ENCODE results near the gene KCNK1.

The KCNK1 gene

DNA sequence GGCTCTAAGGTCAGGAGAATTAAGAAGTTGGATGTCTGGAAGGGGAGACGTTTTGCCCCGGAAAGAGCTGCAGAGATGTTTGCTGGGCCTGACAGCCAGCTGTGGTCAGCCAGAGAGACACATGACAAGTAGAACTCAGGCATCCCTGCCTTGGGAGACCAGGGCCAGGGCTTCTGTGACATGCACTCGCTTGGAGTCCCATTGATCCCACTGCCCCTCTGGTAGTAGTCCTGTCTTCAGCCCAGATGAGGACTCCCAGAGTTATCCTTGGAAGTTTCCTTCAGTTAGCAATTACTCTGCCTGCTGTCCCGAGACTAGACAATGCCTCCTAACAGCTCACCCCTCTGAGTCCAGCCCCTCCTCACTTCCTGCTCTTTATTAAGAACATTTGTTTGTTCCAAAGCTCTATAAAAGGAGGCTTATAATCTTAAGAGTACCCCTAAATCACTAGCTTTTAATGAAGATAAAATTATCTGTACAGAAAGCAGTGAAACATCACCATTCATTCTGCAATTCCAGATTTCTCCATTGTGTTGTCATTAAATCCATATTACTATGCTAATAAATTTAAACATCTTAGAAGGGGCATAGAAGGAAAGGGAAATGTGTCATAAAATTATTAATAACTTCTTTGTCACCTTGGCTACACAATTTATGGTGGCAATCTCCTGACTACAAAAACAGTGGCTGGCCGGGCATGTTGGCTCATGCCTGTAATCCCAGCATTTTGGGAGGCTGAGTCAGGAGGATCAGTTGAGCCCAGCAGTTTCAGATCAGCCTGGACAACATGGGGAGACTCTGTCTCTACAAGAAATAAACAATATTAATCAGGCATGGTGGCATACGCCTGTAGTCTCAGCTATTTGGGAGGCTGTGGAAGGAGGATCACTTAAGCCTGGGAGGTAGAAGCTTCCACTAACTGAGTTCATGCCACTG, 94.2 kb downstream of the KCNK1 start:
- DNase-seq = no peak

DNA sequence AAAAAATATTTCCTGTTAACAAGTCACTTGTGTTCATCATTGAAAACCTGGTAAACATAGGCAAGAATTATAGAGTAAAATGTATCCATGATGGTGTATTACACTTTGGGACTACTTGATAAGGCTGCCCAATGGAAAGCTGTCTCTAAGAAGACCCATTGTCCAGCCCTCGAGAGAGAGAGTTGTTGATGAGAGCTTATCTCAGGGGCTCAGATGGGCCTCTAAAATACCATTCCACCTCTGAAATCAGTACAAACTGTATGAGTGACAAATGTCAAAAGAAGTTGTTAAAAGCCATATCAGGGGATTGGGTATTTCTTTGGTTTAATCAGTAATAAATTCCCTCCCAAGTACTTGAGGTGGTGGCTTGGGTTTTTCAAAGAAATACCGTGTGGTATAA, 96.1 kb downstream of the KCNK1 start:
- no peak for DNase-seq

DNA sequence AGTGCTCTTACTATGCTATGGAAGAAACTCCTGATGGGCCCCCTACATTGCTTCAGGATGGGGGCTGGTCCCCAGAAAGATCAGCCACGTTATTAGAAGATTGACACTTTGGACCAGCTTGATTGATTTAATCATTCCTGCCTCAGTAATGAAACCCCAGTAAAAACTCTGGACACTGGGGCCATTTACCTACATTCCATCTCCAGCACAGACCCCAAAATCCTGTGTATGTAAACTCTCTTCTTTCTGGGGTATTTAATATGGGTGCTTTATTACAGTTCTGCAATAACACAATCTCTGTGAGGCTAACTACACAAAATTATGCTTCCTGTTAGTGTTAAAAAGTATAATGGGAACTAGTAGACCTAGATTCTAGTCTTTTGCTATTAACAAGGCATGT, 96.6 kb downstream of the KCNK1 start:
- DNase-seq = no peak

DNA sequence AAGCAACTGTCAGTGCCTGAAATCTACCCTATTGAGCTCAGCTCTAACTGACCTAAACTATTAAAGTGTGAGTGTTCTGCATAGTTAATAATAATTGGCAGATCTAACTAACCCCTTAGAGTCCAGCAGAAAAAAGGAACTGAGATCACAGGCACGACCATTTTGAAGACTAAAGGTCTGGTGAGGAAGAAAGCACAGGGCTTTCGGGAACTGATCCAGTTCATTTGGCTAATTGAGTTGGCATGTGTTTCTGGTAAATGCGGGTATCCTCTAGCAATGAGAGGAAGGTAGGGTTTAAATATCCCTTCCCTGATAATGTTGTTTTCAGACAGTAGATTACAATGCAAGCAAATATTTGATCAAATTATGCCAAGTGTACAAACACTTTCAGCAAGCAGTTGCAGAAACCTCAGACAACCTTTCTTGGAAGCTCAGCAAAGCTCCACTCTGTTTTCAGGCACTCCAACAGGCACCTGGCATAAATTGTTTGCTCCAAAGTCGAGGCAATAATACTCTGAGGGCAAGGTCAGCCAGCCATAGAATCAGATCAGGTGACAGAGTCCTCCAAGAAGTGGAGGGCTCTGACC, 100.8 kb downstream of the KCNK1 start:
- no peak for DNase-seq

DNA sequence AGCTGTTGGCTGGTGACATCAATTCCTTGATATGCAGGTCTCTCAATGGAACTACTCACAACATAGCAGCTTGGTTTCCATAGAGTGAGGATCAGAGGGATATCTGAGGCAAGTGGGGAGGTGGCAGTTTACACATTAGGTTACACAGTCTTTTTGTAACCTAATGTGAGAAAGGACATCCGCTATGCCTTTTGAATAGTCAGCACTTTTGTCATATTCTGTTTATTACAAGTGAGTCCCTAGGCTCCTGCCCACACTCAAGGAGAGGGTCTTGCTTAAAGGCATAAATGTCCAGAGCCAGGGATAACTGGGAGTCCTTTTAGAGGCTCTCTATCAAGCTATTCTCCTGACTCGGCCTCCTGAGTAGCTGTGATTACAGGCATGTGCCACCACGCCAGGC, 104.2 kb downstream of the KCNK1 start:
- DNase-seq = no peak

DNA sequence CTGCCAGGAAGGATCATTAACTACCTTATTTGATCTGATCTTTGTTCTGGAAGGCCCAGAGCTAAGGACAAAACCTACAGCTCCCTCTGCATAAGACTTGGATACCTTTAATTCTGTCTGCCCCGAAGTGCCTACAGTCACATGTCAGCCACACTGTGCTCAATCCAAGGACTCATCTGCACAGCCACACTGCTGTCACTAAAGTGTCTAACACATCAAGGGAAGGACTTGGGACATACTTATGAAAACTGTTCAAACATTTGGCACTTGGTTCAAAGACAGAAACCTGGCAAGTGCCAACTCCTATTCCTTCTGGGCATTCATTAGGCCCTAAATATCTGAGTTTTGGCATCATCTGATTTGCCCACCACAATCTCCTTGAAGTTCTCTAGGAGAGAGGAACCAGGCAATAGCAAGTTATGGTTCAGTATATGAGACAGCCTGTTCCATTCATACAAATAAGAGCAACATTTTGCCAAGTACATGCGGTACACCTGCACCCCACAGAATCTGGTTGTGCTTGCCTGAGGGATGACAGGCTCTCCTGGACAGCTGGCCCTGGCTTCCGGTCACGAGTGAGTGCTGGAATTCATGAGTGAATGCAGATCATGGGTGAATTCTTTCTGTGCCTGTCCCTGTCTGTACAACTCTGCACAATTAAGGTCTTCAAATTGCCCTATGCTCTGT, 105.9 kb downstream of the KCNK1 start:
- DNase-seq = no peak

DNA sequence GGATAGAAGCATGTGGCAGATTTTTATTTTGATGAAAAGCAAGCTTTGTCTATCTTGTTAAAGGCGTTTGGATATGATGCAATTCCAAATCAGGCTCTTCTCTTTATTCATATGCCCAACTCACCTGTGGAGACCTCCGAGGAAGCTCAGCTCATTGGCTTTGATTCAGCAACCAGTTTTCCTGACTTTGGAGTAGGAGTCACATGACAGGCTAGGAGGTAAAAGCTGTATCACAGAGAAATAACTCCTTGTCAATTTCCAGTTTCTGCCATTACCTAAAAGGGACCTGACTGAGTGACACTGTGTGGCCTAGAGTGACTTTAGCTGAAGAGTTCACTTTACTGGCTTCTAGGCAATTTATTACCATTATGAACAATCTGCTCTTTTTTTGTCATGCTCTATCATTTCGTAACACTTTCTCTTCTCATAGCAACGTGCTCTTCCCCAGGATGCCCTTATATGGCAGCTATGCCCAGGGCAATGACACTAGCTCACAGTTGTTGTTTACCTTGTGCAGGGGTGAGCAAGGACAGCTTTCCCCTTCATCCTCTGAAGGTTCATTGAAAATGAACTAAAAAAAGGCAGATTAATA, 107.2 kb downstream of the KCNK1 start:
- DNase-seq = no peak

Data from HCEC 1CT (cell line).